IPS-18a (cell line): ENCODE measurements around the gene CD1D.
"Not testable (repeated sequence)": the region's sequence is repeated elsewhere in the genome, so short reads cannot be mapped to it uniquely, and the experiment has no call there.

Source experiments
- H3K27ac ChIP-seq: one replicate; pipeline ENCODE4 v1.5.1; 2013; ENCODE audit warnings: low read length
- H3K27me3 ChIP-seq: one replicate; pipeline ENCODE4 v1.6.1; 2013; ENCODE audit warnings: mild to moderate bottlenecking, low read length; ENCODE audit not compliant: control insufficient read depth, insufficient read depth
- H3K36me3 ChIP-seq: one replicate; pipeline ENCODE4 v1.6.1; 2013; ENCODE audit warnings: low read depth, low read length; ENCODE audit not compliant: control insufficient read depth
- H3K4me1 ChIP-seq: one replicate; pipeline ENCODE4 v1.6.1; 2013; ENCODE audit warnings: low read depth, low read length; ENCODE audit not compliant: control insufficient read depth
- H3K4me3 ChIP-seq: one replicate; pipeline ENCODE4 v1.5.1; 2013; ENCODE audit warnings: low read length
- H3K9ac ChIP-seq: one replicate; pipeline ENCODE4 v1.6.1; 2013; ENCODE audit warnings: mild to moderate bottlenecking, low read length, moderate library complexity
- H3K9me3 ChIP-seq: one replicate; pipeline ENCODE4 v1.6.1; 2013; ENCODE audit warnings: low read depth, low read length; ENCODE audit not compliant: control insufficient read depth

Gene CD1D

DNA sequence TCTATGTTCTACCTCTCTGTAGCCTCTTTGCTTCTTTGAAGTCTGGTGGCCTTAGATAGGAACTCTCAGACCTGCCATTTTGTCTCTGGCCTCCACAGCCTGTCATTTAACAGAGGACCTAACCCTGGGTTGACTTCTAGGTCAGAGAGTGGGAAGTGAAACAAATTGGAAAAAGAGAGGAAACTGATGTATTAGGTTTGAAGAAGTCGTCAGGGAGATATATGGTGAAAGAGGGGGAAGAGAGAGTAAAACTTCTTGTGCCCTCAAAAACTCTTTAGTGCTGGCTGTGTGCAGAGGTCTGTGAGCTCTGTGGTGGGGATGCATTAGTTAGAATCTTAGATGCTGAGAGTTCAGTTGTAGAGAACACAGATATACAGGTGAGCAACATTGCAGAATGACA is 30.2 kb upstream of the CD1D start:
- no peak overlapping the region for H3K27ac ChIP-seq
- no peak overlapping the region for H3K9ac ChIP-seq
- no peak overlapping the region for H3K4me3 ChIP-seq
- no peaks in the 10 kb centered on the region for H3K27me3 ChIP-seq
- no peaks in the 10 kb centered on the region for H3K4me1 ChIP-seq
- no peaks in the 10 kb centered on the region for H3K9me3 ChIP-seq
- no peaks in the 10 kb centered on the region for H3K36me3 ChIP-seq

DNA sequence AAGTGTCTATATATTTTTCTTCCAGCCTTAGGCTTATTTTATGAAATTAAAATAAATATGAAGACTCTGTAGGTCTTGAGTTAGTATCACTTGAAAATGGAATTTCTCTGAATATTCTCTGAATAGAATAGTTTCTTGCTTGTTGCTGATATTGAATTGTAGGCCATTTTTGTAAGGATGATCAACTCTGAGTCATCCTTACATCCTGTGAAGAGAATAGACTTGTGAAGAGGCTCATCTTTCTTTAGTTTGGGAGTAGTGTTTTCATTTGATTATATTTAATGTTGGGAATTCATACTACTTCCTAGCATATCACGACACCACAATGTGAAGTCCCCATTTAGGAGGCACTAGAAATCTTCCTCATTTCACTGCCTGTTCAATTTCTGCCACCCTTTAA is 27.5 kb upstream of the CD1D start:
- H3K9me3 ChIP-seq = no peaks in the 10 kb centered on the region
- no peaks in the 10 kb centered on the region for H3K36me3 ChIP-seq
- H3K4me3 ChIP-seq = no peak overlapping the region
- no peaks in the 10 kb centered on the region for H3K27me3 ChIP-seq
- no peak overlapping the region for H3K27ac ChIP-seq
- H3K9ac ChIP-seq = no peak overlapping the region
- H3K4me1 ChIP-seq = no peaks in the 10 kb centered on the region

DNA sequence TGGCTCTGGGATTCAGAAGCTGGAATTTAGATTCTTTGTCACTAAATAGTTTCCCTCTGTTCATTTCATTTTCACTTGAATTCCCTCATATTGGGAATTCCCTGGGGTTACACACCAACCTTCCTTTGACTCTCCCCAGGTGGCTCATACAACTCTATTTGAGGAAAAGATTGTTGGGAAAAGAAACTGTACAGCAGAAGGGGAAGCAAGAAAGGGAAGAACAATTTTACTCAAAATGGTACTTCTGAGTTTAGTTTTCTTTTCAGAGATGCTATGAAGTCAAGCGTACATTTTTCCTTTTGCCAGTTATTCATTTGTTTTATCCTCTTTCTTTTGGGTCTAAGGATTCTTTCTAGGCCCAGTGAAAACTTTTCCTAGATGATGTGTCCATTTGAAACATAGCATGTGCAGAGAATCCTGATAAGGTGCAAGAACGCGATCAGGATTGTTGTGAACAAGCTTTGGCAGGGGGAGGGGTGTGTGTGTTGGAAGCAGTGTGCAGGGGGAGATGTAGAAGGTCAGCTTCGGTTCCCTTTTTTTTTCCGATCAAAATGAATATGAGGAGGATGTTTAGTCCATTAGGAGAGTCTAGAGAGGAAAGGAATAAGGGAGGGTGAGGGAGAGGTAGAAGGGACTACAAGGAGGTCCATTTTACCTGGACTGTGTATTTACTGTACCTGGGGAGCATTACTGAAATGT is 26.8 kb upstream of the CD1D start:
- Histone ChIP-seq H3K4me3 (no peak overlapping the region), H3K36me3 (no peaks in the 10 kb centered on the region), H3K27me3 (no peaks in the 10 kb centered on the region), H3K9me3 (no peaks in the 10 kb centered on the region), H3K27ac (no peak overlapping the region), H3K9ac (no peak overlapping the region), H3K4me1 (no peaks in the 10 kb centered on the region)

DNA sequence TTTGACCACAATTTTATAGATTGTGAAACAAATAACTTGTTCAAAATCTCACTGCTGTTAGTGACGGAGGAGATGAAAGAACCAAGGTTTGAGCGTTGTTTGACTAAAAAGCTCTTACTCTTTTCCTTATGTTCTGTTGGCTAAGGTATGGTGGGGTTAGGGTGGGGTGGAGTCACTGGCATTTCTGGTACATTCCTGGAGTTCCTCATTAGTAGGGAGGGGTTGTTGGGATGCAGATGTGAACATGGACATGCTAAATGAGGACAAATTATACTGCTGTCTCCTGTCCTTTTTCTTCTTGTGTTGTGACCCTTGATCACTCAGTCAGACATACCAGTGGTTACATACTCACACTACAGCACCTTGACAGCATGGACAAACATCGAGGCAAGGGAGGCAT is 26.2 kb upstream of the CD1D start:
- Histone ChIP-seq H3K36me3 (no peaks in the 10 kb centered on the region), H3K27me3 (no peaks in the 10 kb centered on the region), H3K4me3 (no peak overlapping the region), H3K9ac (no peak overlapping the region), H3K9me3 (no peaks in the 10 kb centered on the region), H3K27ac (no peak overlapping the region), H3K4me1 (no peaks in the 10 kb centered on the region)

DNA sequence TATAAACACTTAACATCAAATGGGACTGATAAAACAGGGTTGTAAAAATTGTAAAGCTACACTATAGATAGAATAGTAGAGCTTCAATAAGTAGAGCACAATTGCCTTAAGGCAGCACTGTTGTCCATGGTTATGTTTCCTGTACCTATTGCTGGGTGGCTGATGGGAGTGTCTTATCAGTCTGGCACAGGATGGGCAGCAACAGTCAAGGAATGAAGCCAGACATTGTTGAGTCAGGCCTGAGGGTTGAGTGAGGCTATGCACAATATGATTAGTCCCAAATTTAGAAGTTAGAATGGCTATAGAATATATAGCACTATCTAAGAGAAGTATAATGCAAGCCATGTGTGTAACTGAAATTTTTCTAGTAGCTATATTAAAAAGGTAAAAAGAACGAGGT is 25.0 kb upstream of the CD1D start:
- H3K27ac ChIP-seq = no peak overlapping the region
- no peaks in the 10 kb centered on the region for H3K36me3 ChIP-seq
- H3K4me1 ChIP-seq = no peaks in the 10 kb centered on the region
- H3K4me3 ChIP-seq = no peak overlapping the region
- no peaks in the 10 kb centered on the region for H3K9me3 ChIP-seq
- H3K27me3 ChIP-seq = no peaks in the 10 kb centered on the region
- no peak overlapping the region for H3K9ac ChIP-seq

DNA sequence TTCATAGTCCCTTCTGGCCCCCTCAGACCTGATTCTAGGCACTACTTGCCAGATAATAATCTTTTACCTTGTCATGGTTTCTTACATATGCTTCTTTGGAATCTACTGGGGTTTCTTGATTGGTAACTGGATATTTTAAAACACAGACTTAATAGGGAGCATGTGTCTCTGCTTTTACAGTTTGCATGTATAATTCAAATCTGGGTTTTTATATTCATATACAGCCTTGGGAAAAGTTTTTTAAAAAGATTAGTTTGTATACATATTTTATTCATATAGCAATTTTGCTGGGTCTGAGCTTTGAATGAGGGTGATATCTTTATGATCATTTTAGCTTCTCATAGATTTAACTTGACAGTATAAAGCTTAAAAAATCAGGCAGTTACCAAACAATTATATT is 21.1 kb upstream of the CD1D start:
- Histone ChIP-seq H3K27ac (no peak overlapping the region), H3K4me1 (no peaks in the 10 kb centered on the region), H3K4me3 (no peak overlapping the region), H3K9ac (no peak overlapping the region), H3K27me3 (no peaks in the 10 kb centered on the region), H3K9me3 (no peaks in the 10 kb centered on the region), H3K36me3 (no peaks in the 10 kb centered on the region)

DNA sequence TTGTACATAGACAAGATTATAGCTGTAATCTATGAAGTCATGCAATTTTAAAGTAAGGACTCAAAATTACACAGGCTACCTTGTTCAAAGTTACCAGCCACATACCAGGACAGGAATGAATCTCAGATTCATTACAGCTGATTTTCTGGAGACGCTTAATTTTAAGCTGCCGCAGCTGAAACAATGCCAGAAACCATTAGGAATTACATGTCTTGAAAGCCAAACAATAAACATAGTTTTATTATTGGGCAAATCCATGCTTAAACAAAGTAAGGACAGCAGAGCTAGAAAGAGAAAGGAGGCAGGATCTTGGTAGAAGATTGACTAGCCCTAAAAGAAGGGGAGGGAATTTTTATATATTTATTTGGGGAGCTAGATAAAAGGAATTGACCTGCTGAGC is 19.2 kb upstream of the CD1D start:
- H3K27me3 ChIP-seq = no peaks in the 10 kb centered on the region

DNA sequence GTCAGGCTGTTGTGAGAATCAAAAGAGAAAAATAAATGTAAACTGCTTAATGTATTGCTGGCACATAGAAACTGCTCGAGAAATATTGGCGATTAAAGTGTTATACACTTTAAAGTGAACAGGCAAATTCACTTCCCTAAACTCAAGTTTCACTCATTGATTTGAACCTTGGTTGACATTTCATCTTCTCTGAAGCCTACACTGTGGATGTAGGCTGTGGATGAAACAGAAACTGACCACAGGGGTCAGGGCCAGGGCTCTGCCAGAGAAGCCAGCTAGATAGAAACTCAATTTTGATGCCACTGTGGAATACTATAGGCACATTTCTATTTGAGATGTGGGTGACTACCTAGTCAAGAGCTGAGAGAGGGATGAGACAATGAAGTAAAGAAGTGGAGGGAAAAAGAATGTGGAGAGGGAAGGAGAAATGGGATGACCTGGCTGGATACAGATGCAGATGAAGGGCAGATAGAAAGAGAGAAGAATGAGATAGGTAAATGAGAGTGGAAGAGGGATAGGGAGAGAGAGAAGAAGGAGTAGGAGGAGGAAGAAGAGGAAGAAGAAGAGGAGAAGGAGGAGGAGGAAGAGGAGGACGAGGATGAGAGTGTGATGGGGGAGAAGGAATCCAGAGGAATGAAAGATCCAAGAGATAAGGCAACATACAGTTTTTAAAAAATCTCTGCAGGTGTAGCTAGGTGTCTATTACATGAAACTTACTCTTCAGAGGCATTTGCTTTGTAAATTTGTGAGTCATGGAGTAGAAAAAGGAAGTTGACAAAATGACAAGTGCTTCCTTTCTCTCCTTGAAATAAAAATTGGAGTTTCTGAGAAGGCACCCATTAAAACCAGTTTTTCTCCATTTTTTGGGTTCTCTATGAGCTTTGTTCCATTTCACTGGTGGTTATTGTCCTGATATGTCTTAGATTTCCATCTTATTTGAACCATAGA is 17.4 kb upstream of the CD1D start:
- Histone ChIP-seq H3K27ac (no peak overlapping the region), H3K4me1 (no peaks in the 10 kb centered on the region), H3K36me3 (no peaks in the 10 kb centered on the region), H3K9me3 (no peaks in the 10 kb centered on the region), H3K4me3 (no peak overlapping the region), H3K9ac (no peak overlapping the region), H3K27me3 (no peaks in the 10 kb centered on the region)

More for the DNA sequence above, 19.2 kb upstream of the CD1D start:
- Histone ChIP-seq H3K4me1 (no peaks in the 10 kb centered on the region), H3K9ac (no peak overlapping the region), H3K9me3 (no peaks in the 10 kb centered on the region), H3K27ac (no peak overlapping the region), H3K4me3 (no peak overlapping the region), H3K36me3 (no peaks in the 10 kb centered on the region)

DNA sequence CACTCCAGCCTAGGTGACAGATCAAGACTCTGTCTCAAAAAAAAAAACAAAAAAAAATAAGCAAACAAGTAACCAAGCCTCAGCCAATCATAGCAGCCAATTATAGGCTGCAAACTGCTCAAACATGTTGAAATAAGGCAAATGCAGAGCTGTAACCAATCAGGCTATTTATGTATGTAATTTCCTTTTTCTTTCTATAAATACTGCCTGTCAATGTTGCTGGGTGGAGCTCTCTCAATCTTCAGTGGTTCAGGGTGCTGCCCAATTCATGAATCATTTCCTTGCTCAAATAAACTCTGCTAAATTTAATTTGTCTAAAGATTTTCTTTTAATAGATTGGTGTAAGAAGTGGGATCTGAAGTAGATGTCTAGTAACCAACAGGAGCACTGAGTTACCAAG is 11.6 kb upstream of the CD1D start:
- H3K9me3 ChIP-seq = no peaks in the 10 kb centered on the region
- no peak overlapping the region for H3K4me3 ChIP-seq
- no peaks in the 10 kb centered on the region for H3K36me3 ChIP-seq
- no peaks in the 10 kb centered on the region for H3K4me1 ChIP-seq
- H3K9ac ChIP-seq = no peak overlapping the region
- H3K27me3 ChIP-seq = no peaks in the 10 kb centered on the region
- no peak overlapping the region for H3K27ac ChIP-seq

DNA sequence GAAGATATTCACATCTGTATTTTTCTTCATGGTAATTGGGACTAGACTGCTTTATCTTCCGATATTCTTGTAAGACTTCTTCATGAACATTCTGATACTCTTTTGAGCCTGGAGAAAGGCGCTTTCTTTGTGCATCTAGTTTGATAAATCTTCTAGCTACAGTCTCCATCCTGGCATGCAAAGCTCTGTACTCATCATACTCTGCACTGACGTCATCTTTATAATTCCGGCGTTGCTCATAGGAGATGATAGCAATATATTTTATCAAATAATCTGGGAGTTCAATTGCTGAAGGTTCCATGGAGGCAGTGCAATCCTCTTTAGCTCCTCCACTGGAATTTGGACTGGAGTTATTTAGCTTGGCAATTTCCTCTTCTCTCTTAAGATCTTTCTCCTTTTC is 4.8 kb upstream of the CD1D start:
- not testable (repeated sequence) for H3K4me3 ChIP-seq, H3K4me1 ChIP-seq, H3K9me3 ChIP-seq, H3K9ac ChIP-seq, H3K36me3 ChIP-seq, H3K27ac ChIP-seq
- peaks cover 28% of the 10 kb centered on the region for H3K27me3 ChIP-seq

DNA sequence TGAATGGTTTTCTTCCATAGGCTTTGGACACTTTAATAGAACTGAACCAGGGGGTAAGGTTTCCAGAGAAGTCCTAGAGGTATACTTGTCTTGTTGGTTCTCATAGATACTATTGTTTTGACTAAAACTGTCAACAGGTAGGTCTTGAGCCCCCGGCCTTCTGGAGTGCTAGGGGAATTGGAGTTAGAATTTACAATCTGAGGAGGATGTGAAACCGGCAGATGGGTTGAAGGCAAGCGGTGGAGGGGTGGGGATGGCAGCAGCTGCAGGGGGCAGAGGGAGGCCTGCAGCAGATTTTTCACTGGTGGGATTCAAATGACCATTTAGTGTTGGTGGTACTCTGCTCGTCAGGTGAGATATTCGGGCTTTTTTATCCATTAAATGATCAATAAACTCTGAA is 4.3 kb upstream of the CD1D start:
- H3K36me3 ChIP-seq = no peaks in the 10 kb centered on the region
- no peaks in the 10 kb centered on the region for H3K9me3 ChIP-seq
- peaks cover 33% of the 10 kb centered on the region for H3K27me3 ChIP-seq
- H3K27ac ChIP-seq = no peak overlapping the region
- H3K9ac ChIP-seq = no peak overlapping the region
- no peak overlapping the region for H3K4me3 ChIP-seq
- peaks cover 9% of the 10 kb centered on the region for H3K4me1 ChIP-seq
